ENCODE results near the gene ASTN1. TPM values are rescaled to one million over a fixed set of nuclear protein-coding genes. Genes with fewer than 3 reads are reported as not detected.

ASTN1 gene
- total RNA-seq, 2 experiments from 2014 or later = not detected

- Histone ChIP-seq H2AFZ (ENCODE audit: low read length) (no peak overlapping the region), H3K27ac (ENCODE audit: low read depth, low read length, poor library complexity, severe bottlenecking) (no peak overlapping the region), H3K4me3 (ENCODE audit: low read depth, low read length, poor library complexity, severe bottlenecking) (no peak overlapping the region), H3K4me1 (ENCODE audit: insufficient read depth, low read length, poor library complexity, severe bottlenecking) (no peaks in the 10 kb centered on the region), H3K36me3 (ENCODE audit: insufficient read depth, low read length) (no peaks in the 10 kb centered on the region), H4K20me1 (ENCODE audit: insufficient read depth, low read length) (no peaks in the 10 kb centered on the region), H3K79me2 (ENCODE audit: insufficient read depth, low read depth, low read length) (no peaks in the 10 kb centered on the region), H3K9me3 (ENCODE audit: low read length) (no peaks in the 10 kb centered on the region), H3K4me2 (ENCODE audit: low read length) (no peak overlapping the region), H3K9me2 (ENCODE audit: insufficient read depth, low read length) (no peaks in the 10 kb centered on the region; the same call in 1 of the 2 replicates)
- no peak for TF ChIP-seq EZH2phosphoT487 (IDR thresholded peaks at IDR 0.05; ENCODE audit: borderline replicate concordance, low read depth, low read length)
- TF ChIP-seq CTCF (conservative IDR thresholded peaks at IDR 0.05; ENCODE audit: low read length) = no peak
- ChIA-PET POLR2A (interaction anchor here (1.0 to 1.1 kb wide), 2 partner anchors 18 to 27 kb away, joined by 3 read pairs; no protein-coding TSS in a partner anchor), CTCF (ENCODE audit: unreplicated experiment) (no interaction called here)
- intact Hi-C loops (cut with micrococcal nuclease; ENCODE audit: unreplicated experiment) = no loop called here
- no TSS peak for BruUV-seq (replicated peaks)
- no peak for DNase-seq (ENCODE audit: low spot score)
Measured at GRCh38 chr1:177138347-177138746, 26.2 kb downstream of the ASTN1 start.

- H3K4me3 ChIP-seq (ENCODE audit: low read depth, low read length, poor library complexity, severe bottlenecking) = no peak overlapping the region
- no peaks in the 10 kb centered on the region; the same call in 1 of the 2 replicates for H3K9me2 ChIP-seq (ENCODE audit: insufficient read depth, low read length)
- no peak overlapping the region for H2AFZ ChIP-seq (ENCODE audit: low read length)
- BruUV-seq (replicated peaks) = no TSS peak
- no peak overlapping the region for H3K27ac ChIP-seq (ENCODE audit: low read depth, low read length, poor library complexity, severe bottlenecking)
- no peaks in the 10 kb centered on the region for H4K20me1 ChIP-seq (ENCODE audit: insufficient read depth, low read length)
- no peaks in the 10 kb centered on the region for H3K79me2 ChIP-seq (ENCODE audit: insufficient read depth, low read depth, low read length)
- H3K36me3 ChIP-seq (ENCODE audit: insufficient read depth, low read length) = no peaks in the 10 kb centered on the region
- POLR2A ChIA-PET = interaction anchor here (1.0 kb wide), 1 partner anchor 19 kb away, joined by 3 read pairs; no protein-coding TSS in a partner anchor
- TF ChIP-seq CTCF (conservative IDR thresholded peaks at IDR 0.05; ENCODE audit: low read length) = peak; percentile 32
- no peak for TF ChIP-seq EZH2phosphoT487 (IDR thresholded peaks at IDR 0.05; ENCODE audit: borderline replicate concordance, low read depth, low read length)
- H3K9me3 ChIP-seq (ENCODE audit: low read length) = no peaks in the 10 kb centered on the region
- no peak for DNase-seq (ENCODE audit: low spot score)
- no peaks in the 10 kb centered on the region for H3K4me1 ChIP-seq (ENCODE audit: insufficient read depth, low read length, poor library complexity, severe bottlenecking)
- no peak overlapping the region for H3K4me2 ChIP-seq (ENCODE audit: low read length)
- intact Hi-C loops (cut with micrococcal nuclease; ENCODE audit: unreplicated experiment) = no loop called here
- CTCF ChIA-PET (ENCODE audit: unreplicated experiment) = no interaction called here
Measured at GRCh38 chr1:177137814-177138213, 26.7 kb downstream of the ASTN1 start.

- H3K4me2 ChIP-seq (ENCODE audit: low read length) = no peak overlapping the region
- intact Hi-C loops (cut with micrococcal nuclease; ENCODE audit: unreplicated experiment) = no loop called here
- ChIA-PET CTCF (ENCODE audit: unreplicated experiment) (no interaction called here), POLR2A (no interaction called here)
- no peak for DNase-seq (ENCODE audit: low spot score)
- H3K9me3 ChIP-seq (ENCODE audit: low read length) = no peaks in the 10 kb centered on the region
- TF ChIP-seq EZH2phosphoT487 (IDR thresholded peaks at IDR 0.05; ENCODE audit: borderline replicate concordance, low read depth, low read length) (no peak), CTCF (conservative IDR thresholded peaks at IDR 0.05; ENCODE audit: low read length) (no peak)
- no peaks in the 10 kb centered on the region for H3K79me2 ChIP-seq (ENCODE audit: insufficient read depth, low read depth, low read length)
- no peak overlapping the region for H3K4me3 ChIP-seq (ENCODE audit: low read depth, low read length, poor library complexity, severe bottlenecking)
- H3K27ac ChIP-seq (ENCODE audit: low read depth, low read length, poor library complexity, severe bottlenecking) = no peak overlapping the region
- H3K9me2 ChIP-seq (ENCODE audit: insufficient read depth, low read length) = no peaks in the 10 kb centered on the region; the same call in 1 of the 2 replicates
- H3K4me1 ChIP-seq (ENCODE audit: insufficient read depth, low read length, poor library complexity, severe bottlenecking) = no peaks in the 10 kb centered on the region
- H4K20me1 ChIP-seq (ENCODE audit: insufficient read depth, low read length) = no peaks in the 10 kb centered on the region
- no TSS peak for BruUV-seq (replicated peaks)
- H2AFZ ChIP-seq (ENCODE audit: low read length) = no peak overlapping the region
- no peaks in the 10 kb centered on the region for H3K36me3 ChIP-seq (ENCODE audit: insufficient read depth, low read length)
Measured at GRCh38 chr1:177135250-177135649, 29.3 kb downstream of the ASTN1 start.

Data from OCI-LY7 (cell line).